ENCODE data around the gene FAM228A.
"Not testable (repeated sequence)": the region's sequence is repeated elsewhere in the genome, so short reads cannot be mapped to it uniquely, and the experiment has no call there.

Gene FAM228A

GRCh38 chr2:24191848-24192247 lies 17.0 kb downstream of the FAM228A start:
- no peak for FAIRE-seq

- not testable (repeated sequence) for FAIRE-seq
Measured at GRCh38 chr2:24197213-24197612, 22.4 kb downstream of the FAM228A start.

DNA sequence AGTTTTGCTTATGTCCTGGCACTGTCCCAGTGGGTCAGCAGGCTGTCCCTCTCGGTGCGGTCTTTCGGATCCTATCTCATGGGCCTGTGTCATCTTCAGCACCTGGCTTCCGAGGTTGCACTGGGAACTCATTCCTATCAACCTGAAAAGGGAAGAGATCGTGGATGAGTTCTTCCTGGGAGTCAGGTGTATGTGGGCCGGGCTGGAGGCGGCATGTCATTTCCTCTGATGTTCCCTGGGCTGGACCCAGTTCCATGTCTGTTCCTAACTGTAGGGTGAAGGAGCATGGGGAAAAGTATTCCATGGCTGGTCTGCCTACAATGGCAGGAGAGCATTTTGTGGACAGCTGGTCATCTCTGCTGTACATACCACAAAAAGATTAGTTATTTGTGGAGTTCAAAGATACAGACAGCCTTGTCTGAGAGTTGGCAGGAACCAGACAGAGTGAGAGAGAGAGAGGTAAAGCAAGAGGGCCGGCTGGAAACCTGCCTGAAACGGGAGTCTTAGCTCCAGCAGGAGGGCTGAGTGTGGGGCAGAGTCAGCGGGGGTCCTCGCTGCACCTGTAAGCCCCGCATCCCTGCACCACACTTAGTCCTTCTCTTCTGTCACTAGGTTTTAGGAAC lies 25.2 kb downstream of the FAM228A start:
- no peak for FAIRE-seq

DNA sequence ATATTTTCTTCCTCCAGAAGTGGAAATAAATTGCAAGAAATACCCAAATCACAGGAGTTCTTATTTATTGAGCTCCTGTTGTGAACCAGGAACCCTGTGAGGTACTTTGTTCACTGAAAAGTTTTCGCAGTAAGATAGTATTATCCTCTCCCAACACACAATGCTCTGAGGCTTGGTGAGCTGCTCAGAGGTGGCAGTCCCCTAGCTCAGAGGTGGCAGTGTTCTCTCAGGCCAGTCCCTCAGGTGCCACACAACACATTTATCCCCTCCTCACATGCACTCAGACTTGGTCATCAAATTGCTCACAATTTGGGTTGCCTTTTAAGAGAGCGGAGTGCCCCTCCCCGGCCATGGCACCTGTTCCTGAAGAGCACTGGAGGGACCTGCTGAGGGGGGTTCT lies 25.9 kb downstream of the FAM228A start:
- no peak for FAIRE-seq

GRCh38 chr2:24203029-24203786 lies 28.4 kb downstream of the FAM228A start:
- FAIRE-seq, result no peak

DNA sequence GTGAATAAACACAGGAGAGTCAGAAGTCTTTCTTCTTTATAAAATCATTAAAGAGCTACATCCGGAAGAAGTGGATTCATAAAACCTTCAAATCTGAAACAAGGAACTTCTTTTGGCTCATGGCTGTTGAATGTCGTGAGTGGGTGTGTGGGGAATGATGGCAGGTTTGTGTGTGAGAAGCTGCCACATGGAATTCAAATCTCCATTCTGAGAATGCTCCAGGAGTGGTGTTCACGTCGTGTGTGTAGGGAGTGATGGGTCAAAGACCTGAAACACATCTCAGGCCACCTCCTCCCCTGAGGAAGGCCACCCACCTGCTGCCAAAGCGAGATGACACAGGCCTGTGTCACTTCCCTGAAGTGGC lies 28.9 kb downstream of the FAM228A start:
- no peak for FAIRE-seq

- no peak for FAIRE-seq
Measured at GRCh38 chr2:24204505-24204904, 29.7 kb downstream of the FAM228A start.

DNA sequence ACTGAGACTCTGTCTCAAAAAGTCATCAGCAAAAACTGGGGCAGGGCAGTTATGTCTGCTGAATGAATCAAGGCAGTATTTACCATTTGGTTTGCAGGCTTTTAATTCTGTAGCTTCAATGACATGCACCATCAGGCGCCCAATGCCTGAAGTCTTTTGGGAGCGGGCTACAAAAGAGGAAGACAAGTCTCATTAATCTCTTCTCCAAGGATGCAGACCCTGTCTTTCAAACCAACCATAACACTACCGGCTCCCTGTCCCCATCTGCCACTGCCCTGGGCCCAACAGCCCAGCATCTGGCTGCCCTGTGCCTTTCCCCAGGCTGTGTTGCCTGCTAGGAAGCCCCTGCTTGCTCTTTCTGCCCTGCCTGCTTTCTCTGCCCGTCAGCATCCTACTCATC lies 30.3 kb downstream of the FAM228A start:
- no peak for FAIRE-seq

- no peak for FAIRE-seq
Measured at GRCh38 chr2:24206242-24206641, 31.4 kb downstream of the FAM228A start.

DNA sequence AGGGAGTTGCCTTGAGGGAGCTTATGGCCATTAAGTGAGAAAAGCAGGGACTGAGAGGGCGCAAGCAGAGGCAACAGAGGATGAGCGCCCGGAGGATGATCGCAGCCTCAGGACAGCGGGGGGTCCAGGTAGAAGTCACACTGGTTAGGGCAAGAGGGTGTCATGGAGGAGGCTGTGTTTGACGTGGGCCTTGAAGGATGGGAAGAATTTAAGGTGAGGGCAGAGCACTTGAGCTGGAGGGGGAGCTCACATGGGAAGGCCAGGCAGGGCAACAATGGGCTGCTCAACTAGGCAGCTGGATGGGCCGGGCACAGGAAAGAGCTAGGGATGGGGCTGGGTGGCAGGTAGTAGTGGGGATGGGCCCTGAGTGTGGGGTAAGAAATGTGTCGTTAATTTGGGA lies 31.9 kb downstream of the FAM228A start:
- no peak for FAIRE-seq

GRCh38 chr2:24207359-24207758 lies 32.5 kb downstream of the FAM228A start:
- no peak for FAIRE-seq

- FAIRE-seq, result no peak
Measured at GRCh38 chr2:24208490-24208889, 33.6 kb downstream of the FAM228A start.

GRCh38 chr2:24209389-24210105 lies 34.7 kb downstream of the FAM228A start:
- no peak for FAIRE-seq

DNA sequence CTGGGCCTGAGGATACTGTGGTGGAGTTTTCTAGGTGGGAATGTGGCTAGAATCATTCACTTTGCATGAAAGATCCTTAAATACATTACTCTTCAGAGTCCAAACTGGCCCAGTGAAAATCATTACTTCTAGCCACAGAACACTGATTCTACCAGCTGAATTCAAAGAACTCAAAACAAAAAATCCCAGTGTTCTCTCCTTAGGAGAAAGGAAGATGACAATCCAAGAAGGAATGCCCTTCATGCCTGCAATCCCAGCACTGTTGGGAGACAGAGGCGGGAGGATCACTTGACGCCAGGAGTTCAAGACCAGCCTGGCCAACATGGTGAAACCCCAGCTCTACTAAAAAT lies 35.2 kb downstream of the FAM228A start:
- FAIRE-seq, result no peak

GRCh38 chr2:24210723-24211122 lies 35.9 kb downstream of the FAM228A start:
- FAIRE-seq, result no peak

DNA sequence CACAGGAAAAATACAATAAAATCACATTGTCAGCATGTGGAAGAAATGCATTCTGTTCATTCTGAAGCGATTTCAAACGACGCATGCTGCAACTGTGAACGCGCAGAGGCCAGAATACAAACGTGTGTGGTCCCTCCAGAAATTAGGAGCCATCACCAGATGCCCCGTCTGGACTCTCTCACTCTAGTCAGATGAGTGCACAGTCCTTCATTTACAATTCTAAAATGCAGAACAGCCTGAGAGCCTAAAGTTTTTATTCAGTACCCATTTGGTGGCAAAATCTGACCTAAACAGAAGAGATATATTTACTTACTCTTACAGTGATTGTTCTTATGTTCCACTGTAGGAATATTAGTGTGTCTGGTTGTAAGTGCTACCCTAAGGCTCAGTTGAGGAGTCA lies 36.6 kb downstream of the FAM228A start:
- FAIRE-seq, result no peak

GRCh38 chr2:24214880-24215279 lies 40.0 kb downstream of the FAM228A start:
- no peak for FAIRE-seq

DNA sequence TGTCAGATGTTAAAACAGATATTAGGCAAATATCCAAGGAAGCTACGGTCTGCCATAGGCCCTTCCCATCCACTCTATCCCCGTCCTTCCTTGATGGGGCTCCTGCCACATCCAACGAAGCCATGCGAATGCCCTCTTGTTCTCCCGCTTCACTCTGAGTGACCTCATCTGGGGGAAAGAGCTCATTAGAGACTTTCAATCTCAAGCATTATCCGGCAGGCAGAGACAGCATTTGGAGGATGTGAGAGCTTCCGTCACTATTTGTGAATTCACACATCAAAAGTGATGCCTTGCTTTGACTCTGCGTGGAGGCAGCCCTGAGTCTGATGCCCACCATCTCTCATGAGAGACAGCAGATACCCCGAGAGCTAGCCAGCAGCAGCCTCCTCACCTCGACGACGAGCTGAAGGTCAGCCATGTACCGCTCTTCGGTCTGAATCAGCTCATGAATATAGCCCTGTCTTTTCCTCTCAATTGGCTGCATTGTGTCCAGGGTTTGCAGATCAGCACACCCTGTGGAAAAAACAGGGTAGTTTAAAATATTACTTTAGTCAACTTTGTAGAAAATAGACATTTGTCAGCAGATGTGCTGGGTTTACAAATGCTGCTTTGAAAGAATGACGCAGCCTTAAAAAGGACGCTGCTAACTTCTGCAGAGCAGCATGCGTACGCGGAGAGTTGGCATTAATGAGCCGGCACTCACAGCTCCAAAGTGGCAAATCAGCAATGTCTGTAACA lies 45.9 kb downstream of the FAM228A start:
- FAIRE-seq, result no peak

DNA sequence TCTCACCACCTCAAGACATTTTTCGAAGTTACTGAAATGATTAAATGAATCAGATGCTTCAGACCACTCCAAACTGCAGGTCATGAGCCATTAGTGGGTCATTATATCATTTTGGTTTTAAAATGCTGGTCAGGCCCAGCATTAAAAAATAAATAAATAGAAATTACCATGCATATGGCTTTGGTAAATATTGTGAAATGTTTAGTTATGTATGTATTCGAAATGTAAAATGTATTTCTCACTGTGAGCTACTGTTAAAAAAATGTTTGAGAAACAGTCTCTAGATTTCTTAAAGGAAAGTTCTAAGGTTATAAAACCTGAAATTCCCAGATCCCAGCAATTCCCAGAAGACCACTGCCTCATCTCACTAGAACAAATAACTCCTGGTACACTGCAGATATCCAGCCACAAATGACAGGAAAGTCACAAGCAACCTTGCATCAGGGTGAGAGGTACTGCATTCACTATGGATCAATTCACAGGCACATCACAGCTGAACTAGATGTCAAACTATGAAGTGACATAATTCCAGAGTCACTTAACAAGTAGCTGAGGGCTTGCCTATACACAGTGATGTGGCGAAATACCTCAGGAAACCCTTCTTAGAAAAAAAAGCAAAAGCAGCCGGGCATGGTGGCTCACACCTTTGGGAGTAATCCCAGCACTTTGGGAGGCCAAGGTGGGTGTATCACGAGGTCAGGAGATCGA lies 46.6 kb downstream of the FAM228A start:
- FAIRE-seq, result no peak

DNA sequence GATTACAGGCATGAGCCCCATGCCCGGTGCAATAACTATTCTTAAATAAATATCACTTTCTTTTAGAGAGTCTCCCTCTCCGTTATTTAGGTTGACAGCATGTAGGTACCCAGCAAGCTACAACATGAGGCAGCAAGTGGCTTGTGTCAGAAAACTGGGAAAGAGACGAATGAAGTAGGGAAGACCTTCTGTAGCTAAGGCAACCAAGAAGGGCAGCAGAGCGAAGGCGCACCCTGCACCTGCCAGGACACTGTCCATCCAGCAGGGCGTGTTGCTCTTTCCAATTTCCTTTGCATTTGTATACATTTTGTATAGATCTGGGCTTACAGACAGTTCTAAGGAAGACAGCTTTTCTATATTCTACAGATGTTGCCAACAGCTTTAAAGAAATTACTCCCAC lies 48.1 kb downstream of the FAM228A start:
- FAIRE-seq, result no peak

GRCh38 chr2:24225499-24226242 lies 50.8 kb downstream of the FAM228A start:
- no peak for FAIRE-seq

- FAIRE-seq, result no peak
Measured at GRCh38 chr2:24228470-24228869, 53.6 kb downstream of the FAM228A start.

Measured in endometrium (tissue), 2 donors.